Tibial nerve (tissue), 4 donors: Measurements from ENCODE around the gene RAPGEF2.

Source experiments
- CTCF ChIP-seq, 5 experiments: fragments of 200-600 bp in 3 of 5; fragments of 450-650 bp in 2 of 5; sonication (generic) in 3 of 5; IDR thresholded peaks; one replicate each; pipeline ENCODE4 v1.5.1; 2016 to 2019; ENCODE audit warnings: antibody characterized with exemption in 5 of 5, mild to moderate bottlenecking in 3 of 5, moderate library complexity in 2 of 5
- EP300 ChIP-seq, 2 donors: sonication (generic); formaldehyde crosslinking; IDR thresholded peaks; one replicate each; pipeline ENCODE4 v1.6.1; 2017; ENCODE audit warnings: antibody characterized with exemption in 2 of 2, mild to moderate bottlenecking in 1 of 2
- POLR2A ChIP-seq, 2 donors: fragments of 450-650 bp; IDR thresholded peaks; one replicate each; pipeline ENCODE4 v1.6.1; 2017; ENCODE audit warnings: antibody characterized with exemption in 2 of 2, mild to moderate bottlenecking in 2 of 2, moderate library complexity in 2 of 2

- TF ChIP-seq EP300 (IDR thresholded peaks at IDR 0.05): no peak
- TF ChIP-seq CTCF (IDR thresholded peaks at IDR 0.05): no peak
- no peak for TF ChIP-seq POLR2A (IDR thresholded peaks at IDR 0.05)
Measured at GRCh38 chr4:159389756-159390155, 286.9 kb downstream of the RAPGEF2 start.
